Epithelial cell of proximal tubule (primary cell): ENCODE results near the gene MAP1B. TPM values are rescaled to one million over a fixed set of nuclear protein-coding genes. Genes with fewer than 3 reads are reported as not detected.
"Not testable (repeated sequence)": the region's sequence is repeated elsewhere in the genome, so short reads cannot be mapped to it uniquely, and the experiment has no call there.

Experiments
- DNase-seq: peaks from one replicate; pipeline ENCODE4 v3.0.0-alpha.2; 2011; ENCODE audit warnings: low read depth
- H3K4me3 ChIP-seq: 2 replicates; pipeline ENCODE4 v1.5.1; 2011; ENCODE audit warnings: low read depth, mild to moderate bottlenecking, low read length
- total RNA-seq: library from RNA; depleted of rRNA; stranded (reverse); fragments of >200 nt; gene quantifications from 2 replicates; pipeline ENCODE4 v1.2.3, GENCODE V29; 2015
- TF ChIP-seq, protein P1 (sequence below): conservative IDR thresholded peaks from 2 replicates; pipeline ENCODE4 v1.5.1; 2012; ENCODE audit warnings: low read depth, mild to moderate bottlenecking, low read length

MAP1B gene
- total RNA-seq, 1 donor from 2014 or later: 305 TPM

DNA sequence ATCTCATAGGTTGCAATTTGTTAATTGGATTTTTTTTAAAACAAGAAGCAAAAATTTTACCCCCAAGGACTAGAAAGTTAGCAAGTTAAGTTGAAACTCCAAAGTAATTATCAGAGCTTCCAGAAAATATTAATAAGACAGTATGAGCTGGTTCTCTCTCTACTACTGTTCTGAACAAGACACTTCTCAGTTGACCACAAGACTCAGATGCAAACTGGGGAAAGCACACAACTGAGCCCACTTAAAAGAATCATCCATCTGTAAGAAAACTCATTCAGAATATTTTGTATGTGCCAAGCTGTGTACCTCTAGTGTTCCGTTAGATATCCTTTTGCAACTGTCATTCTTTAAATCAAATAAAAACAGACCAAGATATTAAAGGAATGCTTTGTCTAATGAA, 60.0 kb downstream of the MAP1B start:
- DNase-seq: no peak
- no peak overlapping the region for H3K4me3 ChIP-seq
- TF ChIP-seq, protein P1, sequence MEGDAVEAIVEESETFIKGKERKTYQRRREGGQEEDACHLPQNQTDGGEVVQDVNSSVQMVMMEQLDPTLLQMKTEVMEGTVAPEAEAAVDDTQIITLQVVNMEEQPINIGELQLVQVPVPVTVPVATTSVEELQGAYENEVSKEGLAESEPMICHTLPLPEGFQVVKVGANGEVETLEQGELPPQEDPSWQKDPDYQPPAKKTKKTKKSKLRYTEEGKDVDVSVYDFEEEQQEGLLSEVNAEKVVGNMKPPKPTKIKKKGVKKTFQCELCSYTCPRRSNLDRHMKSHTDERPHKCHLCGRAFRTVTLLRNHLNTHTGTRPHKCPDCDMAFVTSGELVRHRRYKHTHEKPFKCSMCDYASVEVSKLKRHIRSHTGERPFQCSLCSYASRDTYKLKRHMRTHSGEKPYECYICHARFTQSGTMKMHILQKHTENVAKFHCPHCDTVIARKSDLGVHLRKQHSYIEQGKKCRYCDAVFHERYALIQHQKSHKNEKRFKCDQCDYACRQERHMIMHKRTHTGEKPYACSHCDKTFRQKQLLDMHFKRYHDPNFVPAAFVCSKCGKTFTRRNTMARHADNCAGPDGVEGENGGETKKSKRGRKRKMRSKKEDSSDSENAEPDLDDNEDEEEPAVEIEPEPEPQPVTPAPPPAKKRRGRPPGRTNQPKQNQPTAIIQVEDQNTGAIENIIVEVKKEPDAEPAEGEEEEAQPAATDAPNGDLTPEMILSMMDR: no peak

DNA sequence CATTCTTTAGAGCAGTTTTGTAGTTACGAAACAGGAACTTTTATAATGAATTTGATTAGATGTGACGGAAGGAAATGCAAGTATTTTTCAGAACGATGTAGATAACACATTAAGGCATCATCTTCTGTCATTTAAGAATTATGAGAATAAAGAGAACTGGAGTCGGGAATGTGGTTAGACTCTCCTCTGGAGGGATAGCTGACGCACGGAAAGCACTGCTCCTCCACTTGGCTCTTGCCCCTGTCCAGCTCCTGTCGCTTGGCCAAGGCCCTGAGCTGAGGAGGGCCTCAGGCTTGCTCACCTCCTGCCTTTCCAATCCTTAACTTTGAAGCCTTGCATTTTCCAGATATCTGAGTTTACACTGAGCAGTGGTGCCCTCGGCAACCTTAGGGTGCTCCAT, 60.5 kb downstream of the MAP1B start:
- H3K4me3 ChIP-seq: no peak overlapping the region
- TF ChIP-seq, protein P1: no peak
- DNase-seq: no peak

DNA sequence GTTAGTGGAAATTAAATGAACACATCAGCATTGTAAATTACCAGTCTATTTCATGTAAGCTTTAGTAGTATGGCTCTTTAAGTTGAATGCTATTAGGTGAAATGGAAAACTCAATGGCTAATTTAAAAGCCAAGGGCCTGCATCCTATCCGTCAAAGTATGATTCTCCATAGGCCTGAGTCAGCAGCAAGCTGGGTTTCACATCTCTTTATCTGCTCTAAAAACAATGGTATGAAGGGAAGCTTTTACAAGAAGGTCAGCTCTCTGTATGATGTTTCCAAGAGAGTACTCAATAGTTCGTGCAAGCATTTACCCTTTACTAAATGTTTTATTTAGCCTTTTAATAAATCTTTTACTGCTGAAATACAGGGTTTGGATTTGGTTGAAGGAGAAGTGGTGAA, 62.8 kb downstream of the MAP1B start:
- H3K4me3 ChIP-seq: no peak overlapping the region
- TF ChIP-seq, protein P1: no peak
- no peak for DNase-seq

DNA sequence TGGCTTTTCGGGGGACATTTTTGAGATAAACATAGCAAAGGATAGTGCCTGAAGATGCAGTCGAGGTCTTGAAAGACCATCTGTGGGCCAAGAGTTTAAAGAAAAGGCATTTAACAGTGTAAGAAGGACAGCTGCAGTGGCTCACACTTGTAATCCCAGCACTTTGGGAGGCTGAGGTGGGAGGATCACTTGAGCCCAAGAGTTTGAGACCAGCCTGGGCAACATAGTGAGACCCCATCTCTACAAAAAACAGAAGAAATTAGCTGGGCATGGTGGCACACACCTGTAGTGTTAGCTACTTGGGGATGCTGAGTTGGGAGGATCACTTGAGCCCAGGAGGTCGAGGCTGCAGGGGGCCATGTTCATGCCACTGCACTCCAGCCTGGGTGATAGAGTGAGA, 63.9 kb downstream of the MAP1B start:
- H3K4me3 ChIP-seq, DNase-seq: not testable (repeated sequence)

DNA sequence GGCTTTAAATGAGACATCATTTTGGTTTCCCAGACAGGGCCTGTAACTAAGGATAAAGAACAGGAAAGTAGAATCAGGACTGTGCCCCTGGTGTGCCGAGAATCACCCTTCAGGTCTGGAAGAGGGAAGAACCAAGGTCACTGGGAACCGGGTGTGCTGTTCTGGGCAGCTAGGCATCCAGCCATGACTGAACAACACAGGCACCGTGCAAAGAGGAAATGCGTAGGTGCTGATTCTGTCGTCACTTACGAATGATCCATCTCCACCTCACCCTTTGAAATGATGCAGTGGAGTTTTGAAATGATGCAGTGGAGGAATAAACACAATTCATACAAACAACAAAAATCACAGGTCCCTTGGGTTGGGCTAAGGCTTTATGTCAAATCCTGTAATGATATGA, 64.4 kb downstream of the MAP1B start:
- no peak for DNase-seq
- no peak overlapping the region for H3K4me3 ChIP-seq
- TF ChIP-seq, protein P1: no peak

DNA sequence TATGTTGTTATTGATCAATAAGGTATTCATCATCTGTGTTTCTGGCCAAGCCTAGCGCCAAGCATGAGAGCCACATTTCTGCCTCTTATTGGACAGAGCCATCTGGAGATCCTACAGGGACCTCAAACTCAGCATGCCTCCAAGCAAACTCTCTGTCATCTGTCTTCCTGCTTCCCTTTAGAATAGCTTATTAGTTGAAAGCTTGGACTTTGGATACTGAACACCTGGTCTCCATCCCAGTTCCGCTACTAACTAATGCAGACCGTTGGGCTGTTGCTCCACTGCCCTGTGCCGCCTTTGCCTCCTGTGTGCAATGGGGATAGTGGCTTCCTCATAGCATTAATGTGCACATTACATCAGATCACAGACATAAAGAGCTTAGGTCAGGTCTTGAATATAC, 65.5 kb downstream of the MAP1B start:
- no peak for DNase-seq
- TF ChIP-seq, protein P1: no peak

DNA sequence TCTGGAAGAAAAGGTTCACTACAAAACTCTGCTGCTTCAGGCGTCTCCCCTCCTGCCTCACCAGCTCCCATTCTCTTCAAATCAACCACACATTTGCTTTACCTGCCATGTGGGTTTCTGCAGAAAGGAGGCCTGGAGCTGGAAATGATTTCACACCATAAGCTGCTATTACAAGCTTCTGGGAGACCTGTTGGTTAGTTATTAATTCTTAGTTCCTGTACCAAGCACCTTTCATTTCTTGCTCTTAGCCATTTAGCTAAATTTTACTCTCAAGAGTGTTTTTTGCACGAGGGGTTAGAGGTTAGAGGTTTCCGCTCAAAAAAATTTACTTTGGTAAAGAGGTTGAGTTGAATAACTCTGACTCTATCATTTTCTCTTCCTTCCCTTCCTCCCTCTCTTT, 70.3 kb downstream of the MAP1B start:
- no peak for DNase-seq
- no peak overlapping the region for H3K4me3 ChIP-seq
- TF ChIP-seq, protein P1: no peak

More for the DNA sequence above, 65.5 kb downstream of the MAP1B start:
- H3K4me3 ChIP-seq: no peak overlapping the region
